ENCODE results near the gene PGK1.
A peak's percentile ranks its signal among the peaks of the same experiment; 100 is the strongest.
"Not testable (repeated sequence)": the region's sequence is repeated elsewhere in the genome, so short reads cannot be mapped to it uniquely, and the experiment has no call there.

PGK1 gene

GRCh38 chrX:78103623-78104446 is at the start of gene PGK1:
Gene PGK1, plus strand, starts transcription at chrX:78104248. Its CDS starts 93 bp downstream, at chrX:78104341.
- peak; percentile 80 to 86 for DNase-seq (ENCODE audit: low read depth in 1 of 2, low spot score in 1 of 2)

GRCh38 chrX:78063687-78064086 is 40.4 kb upstream of the PGK1 start:
- DNase-seq (ENCODE audit: low read depth in 1 of 2, low spot score in 1 of 2): no peak

- DNase-seq (ENCODE audit: low read depth in 1 of 2, low spot score in 1 of 2): no peak
Measured at GRCh38 chrX:78064152-78064551, 39.9 kb upstream of the PGK1 start.

- DNase-seq (ENCODE audit: low read depth in 1 of 2, low spot score in 1 of 2): not testable (repeated sequence)
Measured at GRCh38 chrX:78064698-78065601, 39.1 kb upstream of the PGK1 start.

GRCh38 chrX:78066110-78066509 is 37.9 kb upstream of the PGK1 start:
- no peak for DNase-seq (ENCODE audit: low read depth in 1 of 2, low spot score in 1 of 2)

- no peak for DNase-seq (ENCODE audit: low read depth in 1 of 2, low spot score in 1 of 2)
Measured at GRCh38 chrX:78071331-78071730, 32.7 kb upstream of the PGK1 start.

GRCh38 chrX:78073147-78074077 is 30.6 kb upstream of the PGK1 start:
- not testable (repeated sequence) for DNase-seq (ENCODE audit: low read depth in 1 of 2, low spot score in 1 of 2)

- no peak for DNase-seq (ENCODE audit: low read depth in 1 of 2, low spot score in 1 of 2)
Measured at GRCh38 chrX:78074088-78074487, 30.0 kb upstream of the PGK1 start.

GRCh38 chrX:78075787-78076389 is 28.2 kb upstream of the PGK1 start:
- no peak for DNase-seq (ENCODE audit: low read depth in 1 of 2, low spot score in 1 of 2)

GRCh38 chrX:78081413-78081812 is 22.6 kb upstream of the PGK1 start:
- DNase-seq (ENCODE audit: low read depth in 1 of 2, low spot score in 1 of 2): not testable (repeated sequence)

GRCh38 chrX:78092296-78092695 is 11.8 kb upstream of the PGK1 start:
- no peak for DNase-seq (ENCODE audit: low read depth in 1 of 2, low spot score in 1 of 2)

GRCh38 chrX:78098108-78098507 is 5.9 kb upstream of the PGK1 start:
- DNase-seq (ENCODE audit: low read depth in 1 of 2, low spot score in 1 of 2): no peak

- DNase-seq (ENCODE audit: low read depth in 1 of 2, low spot score in 1 of 2): no peak
Measured at GRCh38 chrX:78102091-78102490, 2.0 kb upstream of the PGK1 start.

- DNase-seq (ENCODE audit: low read depth in 1 of 2, low spot score in 1 of 2): no peak
Measured at GRCh38 chrX:78103001-78103622, 936 bp upstream of the PGK1 start.

- DNase-seq (ENCODE audit: low read depth in 1 of 2, low spot score in 1 of 2): peak in 1 of 2 donors; percentile 5
Measured at GRCh38 chrX:78104447-78105176, 564 bp downstream of the PGK1 start.

GRCh38 chrX:78105944-78106650 is 2.0 kb downstream of the PGK1 start:
- DNase-seq (ENCODE audit: low read depth in 1 of 2, low spot score in 1 of 2): peak in 1 of 2 donors; percentile 5

GRCh38 chrX:78106651-78106986 is 2.6 kb downstream of the PGK1 start:
- DNase-seq (ENCODE audit: low read depth in 1 of 2, low spot score in 1 of 2): no peak

- no peak for DNase-seq (ENCODE audit: low read depth in 1 of 2, low spot score in 1 of 2)
Measured at GRCh38 chrX:78109458-78109857, 5.4 kb downstream of the PGK1 start.
